ENCODE results near the gene ZNF208.
"Not testable (repeated sequence)": the region's sequence is repeated elsewhere in the genome, so short reads cannot be mapped to it uniquely, and the experiment has no call there.

The ZNF208 gene

GRCh38 chr19:21884786-21885185 is 126.0 kb downstream of the ZNF208 start:
- not testable (repeated sequence) for DNase-seq (ENCODE audit: low read depth)

- DNase-seq (ENCODE audit: low read depth) = no peak
Measured at GRCh38 chr19:21883516-21883915, 127.2 kb downstream of the ZNF208 start.

Data from activated T-cell treated with anti-CD3 and anti-CD28 coated beads for 1 hour (primary cell).